ENCODE data around the gene RARRES1.

The RARRES1 gene

DNA sequence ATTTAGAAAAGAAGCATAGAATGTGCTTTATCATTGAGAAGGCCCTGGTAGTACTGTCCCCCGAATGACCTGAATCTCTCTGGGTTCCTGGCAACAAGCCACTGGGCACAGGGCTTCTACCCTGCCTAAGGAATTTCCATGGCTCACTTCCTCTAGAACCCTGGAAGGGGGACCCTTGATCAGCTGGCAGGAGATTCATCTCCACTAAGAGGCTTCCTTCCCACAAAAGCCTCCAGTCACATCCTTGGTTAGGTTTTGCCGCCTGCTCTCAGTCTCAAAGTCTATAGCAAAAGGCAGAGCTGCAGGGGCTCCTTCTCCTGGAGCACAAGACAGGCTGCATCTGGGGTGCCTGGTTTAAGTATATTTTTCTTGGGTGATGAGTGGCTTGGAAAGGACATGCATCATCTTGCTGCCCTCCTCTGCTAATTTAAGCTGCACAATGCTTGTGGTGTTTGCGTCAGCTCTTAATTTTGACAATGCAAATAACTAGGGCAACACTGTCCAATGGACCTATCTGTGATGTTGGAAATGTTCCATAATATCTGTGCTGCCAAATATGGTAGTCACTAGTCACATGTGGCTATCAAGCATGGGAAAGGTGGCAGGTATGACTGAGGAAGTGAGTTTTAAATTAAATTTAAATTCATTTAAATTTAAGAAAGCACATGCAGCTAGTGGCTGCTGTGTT is 33.4 kb upstream of the RARRES1 start:
- peak; percentile 33 for DNase-seq (ENCODE audit: low spot score)

GRCh38 chr3:158763421-158763820 is 31.2 kb upstream of the RARRES1 start:
- no peak for DNase-seq (ENCODE audit: low spot score)

- no peak for DNase-seq (ENCODE audit: low spot score)
Measured at GRCh38 chr3:158762701-158763100, 30.4 kb upstream of the RARRES1 start.

DNA sequence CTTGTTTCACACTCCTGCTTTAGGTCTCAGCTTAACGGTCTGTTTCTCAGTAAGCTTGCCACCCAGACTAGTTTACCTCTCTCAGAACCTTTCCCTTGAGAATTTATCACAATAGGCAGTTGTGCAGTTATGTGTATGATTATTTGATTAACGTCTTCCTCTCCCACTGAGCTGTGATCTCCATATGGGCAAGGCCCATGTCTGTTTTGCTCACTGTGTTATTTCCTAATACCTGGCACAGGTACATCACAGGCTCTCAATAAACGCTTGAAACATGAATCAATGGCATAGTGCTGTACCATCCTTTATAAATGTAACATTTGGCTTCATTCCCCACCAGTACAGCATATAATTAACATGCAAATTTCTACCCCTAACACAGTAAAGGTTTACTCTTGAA is 29.1 kb upstream of the RARRES1 start:
- DNase-seq (ENCODE audit: low spot score), result no peak

DNA sequence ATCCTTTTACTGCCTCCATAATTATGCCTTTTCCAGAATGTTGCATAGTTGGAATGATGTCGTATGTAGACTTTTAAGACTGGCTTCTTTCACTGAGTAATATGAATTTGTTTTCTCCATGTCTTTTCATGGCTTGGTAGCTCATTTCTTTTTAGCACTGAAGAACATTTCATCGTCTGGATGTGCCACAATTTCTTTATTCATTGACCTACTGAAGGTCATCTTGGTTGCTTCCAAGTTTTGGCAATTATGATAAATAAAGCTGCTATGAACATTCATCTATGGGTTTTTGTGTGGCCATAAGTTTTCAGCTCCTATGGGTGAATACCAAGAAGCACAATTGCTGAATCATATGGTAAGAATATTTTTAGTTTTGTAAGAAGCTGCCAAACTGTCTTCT is 23.2 kb upstream of the RARRES1 start:
- no peak for DNase-seq (ENCODE audit: low spot score)

DNA sequence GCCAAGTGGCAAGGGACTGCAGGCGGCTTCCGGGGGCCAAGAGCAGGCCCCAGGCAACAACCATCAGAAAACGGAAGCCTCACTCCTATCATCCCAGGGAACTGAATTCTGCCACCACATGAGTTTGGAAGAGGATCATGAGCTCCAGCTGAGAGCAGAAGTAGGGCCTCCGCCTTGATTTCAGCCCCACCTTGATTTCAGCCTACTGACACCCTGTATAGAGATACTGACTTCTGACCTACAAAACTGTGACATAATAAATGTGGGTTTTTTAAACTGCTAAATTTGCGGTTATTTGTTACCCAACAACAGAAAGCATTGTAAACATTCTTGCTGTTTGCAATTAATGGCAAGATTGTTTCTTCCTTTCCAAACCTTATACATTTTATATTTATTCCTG is 21.6 kb upstream of the RARRES1 start:
- DNase-seq (ENCODE audit: low spot score), result no peak

DNA sequence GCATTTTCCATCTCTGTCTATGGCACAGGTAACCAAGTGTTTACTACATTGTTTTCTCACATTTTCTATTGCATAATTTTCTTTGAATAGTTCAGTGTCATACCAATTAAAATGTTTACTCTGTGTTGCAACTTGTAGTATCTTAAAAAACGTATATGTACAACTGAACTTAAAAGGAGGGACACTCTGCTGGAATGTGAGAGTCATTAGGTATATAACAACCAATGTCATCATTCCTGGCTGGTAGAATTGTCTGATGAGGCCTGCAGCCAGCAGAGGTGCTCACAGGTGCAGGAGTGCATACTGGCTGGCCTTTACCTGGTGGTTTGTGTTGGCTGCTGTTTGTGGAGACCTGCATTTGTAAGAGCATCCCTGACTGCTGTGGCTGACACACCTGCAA is 19.1 kb upstream of the RARRES1 start:
- no peak for DNase-seq (ENCODE audit: low spot score)

DNA sequence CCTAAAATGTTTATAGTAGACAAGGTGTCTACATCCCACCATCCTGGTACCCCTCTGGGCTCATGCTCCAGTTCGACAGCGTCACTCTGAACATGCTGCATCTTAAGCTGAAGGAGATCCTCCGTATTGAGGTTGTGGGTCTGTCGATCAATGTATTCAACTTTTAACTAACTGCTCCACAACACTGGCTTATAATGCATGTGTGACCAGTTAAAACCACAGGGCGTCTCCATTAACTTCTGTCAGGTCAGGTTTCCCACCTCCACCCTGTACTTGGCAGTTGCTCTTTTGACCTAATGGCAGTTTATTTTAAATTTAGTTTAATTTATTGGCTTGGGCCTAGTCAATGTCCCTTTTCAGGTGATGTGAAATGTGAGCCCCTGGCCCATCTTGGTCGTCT is 17.8 kb upstream of the RARRES1 start:
- DNase-seq (ENCODE audit: low spot score), result no peak

DNA sequence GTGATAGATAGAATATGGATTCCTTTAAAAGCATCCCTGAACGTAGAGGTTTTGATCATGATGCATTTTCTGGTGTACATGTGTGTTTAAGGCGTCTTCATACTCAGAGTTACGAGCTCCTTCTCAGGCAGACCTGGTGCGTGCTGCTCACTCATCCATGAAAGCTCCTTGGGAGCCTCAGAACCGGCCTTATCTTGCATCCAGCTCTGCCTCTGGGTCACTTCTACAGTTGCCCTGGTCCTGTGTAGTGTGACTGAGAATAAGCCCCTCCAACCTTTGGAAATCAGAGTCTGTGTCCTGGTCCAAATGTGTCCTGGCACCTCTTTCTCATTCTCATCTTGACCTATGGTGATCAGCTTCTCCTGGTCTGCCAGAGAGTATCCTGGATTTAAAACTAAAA is 17.3 kb upstream of the RARRES1 start:
- no peak for DNase-seq (ENCODE audit: low spot score)

GRCh38 chr3:158748237-158748828 is 16.1 kb upstream of the RARRES1 start:
- no peak for DNase-seq (ENCODE audit: low spot score)

- no peak for DNase-seq (ENCODE audit: low spot score)
Measured at GRCh38 chr3:158747417-158747816, 15.2 kb upstream of the RARRES1 start.

DNA sequence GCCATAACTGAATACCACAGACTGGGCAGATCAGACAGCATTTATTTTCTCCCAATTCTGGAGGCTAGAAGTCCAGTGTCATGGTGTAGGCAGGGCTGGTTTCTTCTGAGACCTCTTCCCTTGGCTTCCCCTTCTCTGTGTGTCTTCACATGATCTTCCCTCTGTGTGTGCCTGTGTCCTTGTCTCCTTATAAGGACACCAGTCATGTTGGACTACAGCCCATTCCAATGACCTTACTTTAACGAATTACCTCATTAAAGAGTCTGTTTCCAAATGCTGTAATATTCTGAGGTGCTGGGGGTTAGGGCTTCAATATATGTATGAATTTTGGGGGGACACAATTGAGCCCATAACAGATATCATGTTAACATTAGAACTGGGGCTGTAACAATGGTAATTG is 13.3 kb upstream of the RARRES1 start:
- no peak for DNase-seq (ENCODE audit: low spot score)

GRCh38 chr3:158744567-158745288 is 12.5 kb upstream of the RARRES1 start:
- no peak for DNase-seq (ENCODE audit: low spot score)

GRCh38 chr3:158743664-158744566 is 11.7 kb upstream of the RARRES1 start:
- DNase-seq (ENCODE audit: low spot score), result no peak

DNA sequence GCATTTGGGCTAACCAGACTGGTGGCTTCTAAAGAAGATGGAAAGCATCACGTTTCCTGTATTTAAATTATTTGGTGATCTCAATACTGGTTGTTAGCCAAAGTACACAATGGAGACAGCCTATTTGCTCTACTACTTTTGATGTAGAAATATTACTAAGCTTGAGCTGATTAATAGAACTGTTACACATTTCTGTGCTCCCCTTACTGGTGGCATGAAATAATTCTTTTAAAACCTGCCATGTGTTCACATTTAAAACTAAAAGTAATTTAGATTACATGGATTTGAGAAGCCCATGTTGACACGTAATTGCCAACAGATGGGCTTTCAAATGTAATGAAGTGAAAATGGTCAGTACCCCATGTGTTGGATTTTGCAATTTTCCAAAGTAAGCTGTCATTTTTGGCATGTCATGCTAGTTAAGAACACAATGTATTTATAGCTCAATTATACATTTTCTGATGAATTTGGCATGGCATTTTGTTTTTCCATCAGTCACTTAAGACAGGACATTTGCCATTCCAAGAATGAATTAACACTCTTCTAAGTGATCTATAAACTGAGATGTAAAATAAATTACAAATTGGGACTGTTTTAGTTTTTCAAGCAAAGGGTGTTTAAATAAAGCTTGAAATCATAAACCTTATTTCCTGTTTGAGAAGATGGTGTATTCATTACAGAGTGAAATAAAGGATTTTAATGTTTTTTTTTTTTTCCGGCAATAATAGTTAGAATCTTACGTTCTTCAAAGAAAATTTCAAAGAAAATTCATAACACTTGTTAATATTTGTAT is 10.8 kb upstream of the RARRES1 start:
- DNase-seq (ENCODE audit: low spot score), result no peak

DNA sequence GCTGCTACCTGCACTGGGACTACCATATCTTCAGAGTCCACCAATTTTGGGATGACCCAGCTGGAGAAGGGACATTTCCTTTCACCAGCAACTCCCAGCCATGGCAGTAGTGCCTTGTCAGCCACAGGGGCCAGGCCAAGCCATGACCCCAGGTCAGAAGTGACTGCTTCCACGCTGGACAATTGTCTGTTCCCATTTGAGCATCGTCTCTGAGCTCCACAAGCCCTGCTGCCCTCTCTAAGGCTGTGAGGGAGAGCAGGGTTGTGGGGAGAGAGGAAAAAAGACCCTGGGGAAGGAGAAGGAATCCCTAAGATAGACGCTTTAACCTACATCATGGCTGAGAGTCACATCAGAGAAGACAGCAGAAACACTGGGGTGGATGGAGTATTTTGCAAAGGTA is 7.4 kb upstream of the RARRES1 start:
- DNase-seq (ENCODE audit: low spot score), result no peak

DNA sequence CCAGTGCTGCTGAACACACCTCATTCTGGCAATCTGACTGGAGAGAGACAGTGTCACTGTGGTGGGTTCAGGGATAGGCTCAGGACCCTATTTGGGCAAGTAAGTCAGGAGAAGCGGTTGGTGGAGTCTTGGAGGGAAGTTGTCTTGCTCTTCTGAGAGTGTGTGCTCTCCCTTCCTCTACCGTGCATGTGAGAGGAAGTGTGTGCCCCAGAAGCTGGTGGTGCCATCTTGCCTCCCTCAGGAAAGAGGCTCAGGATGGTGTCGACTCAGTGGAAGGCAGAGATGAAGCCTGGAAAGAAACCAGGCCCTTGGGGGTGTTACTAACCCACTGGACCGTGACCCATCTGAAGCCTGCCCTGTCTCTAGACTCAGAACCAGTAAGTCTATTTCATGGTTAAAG is 6.8 kb upstream of the RARRES1 start:
- no peak for DNase-seq (ENCODE audit: low spot score)

DNA sequence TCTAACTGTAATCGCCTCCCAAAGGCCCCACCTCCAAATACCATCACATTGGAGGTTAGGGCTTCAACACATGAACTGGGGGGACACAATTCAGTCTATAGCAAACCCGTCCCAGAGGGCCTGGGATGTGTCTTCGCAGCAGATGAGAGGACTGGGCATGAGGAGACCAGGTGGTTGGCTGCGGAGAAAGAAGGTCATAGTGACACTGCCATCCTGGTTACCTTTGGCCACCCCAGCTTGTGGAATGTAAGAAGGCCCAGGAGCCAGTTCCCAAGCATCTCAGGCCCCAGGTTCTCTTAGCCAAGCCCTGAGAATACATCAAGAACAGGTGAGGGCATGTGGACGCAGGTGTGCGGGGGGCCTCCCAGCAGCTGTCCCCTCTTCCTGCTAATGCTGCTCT is 6.4 kb upstream of the RARRES1 start:
- DNase-seq (ENCODE audit: low spot score), result no peak

DNA sequence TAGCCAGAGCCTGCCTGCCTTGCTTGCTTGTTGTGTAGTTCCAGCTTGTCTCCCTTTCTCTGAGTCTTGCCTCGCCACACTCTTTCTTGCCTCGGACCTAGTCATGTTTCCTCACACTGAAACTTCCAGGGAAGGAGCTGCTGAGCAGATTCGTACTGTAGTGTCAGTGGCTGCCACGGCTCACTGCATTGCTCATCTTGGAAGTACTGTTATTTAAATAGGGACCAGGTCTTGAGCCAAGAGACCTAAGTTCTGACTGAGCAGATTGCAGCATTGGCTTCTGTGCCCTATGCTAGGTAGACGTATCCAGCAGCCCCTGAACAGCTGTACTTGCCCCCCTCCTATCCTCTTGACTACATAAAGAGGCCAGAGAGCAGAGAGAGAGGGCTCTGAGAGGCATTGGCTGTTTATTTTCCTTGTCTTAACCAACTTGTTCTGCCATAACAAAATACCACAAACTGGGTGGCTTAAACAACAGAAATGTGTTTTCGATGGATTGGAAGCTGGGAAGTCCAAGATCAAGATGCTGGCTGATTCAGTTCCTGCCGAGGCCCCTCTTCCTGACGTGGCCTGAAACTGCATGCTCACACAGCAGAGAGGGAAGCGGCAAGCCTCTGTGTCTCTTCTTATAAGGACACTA is 5.8 kb upstream of the RARRES1 start:
- DNase-seq (ENCODE audit: low spot score), result no peak

- DNase-seq (ENCODE audit: low spot score), result no peak
Measured at GRCh38 chr3:158737410-158737809, 5.2 kb upstream of the RARRES1 start.

All from kidney capillary endothelial cell (primary cell).